SU-DHL-6 (cell line): ENCODE measurements around the gene SCD5.

Source experiments
- H2AFZ ChIP-seq: fragments of 200-600 bp; sonication (generic); 2 replicates; pipeline ENCODE4 v1.6.1; 2014; ENCODE audit warnings: low read depth, mild to moderate bottlenecking, moderate library complexity, mixed read lengths, antibody characterized with exemption, low read length; ENCODE audit not compliant: severe bottlenecking
- H3F3A ChIP-seq: fragments of 200-600 bp; shearing (Covaris generic); 2 replicates; pipeline ENCODE4 v1.6.0; 2016; ENCODE audit warnings: antibody characterized with exemption, mild to moderate bottlenecking; ENCODE audit not compliant: insufficient read depth
- H3K27ac ChIP-seq: fragments of 200-600 bp; sonication (generic); 2 replicates; pipeline ENCODE4 v1.5.1; 2016; ENCODE audit warnings: low read depth, mild to moderate bottlenecking, low read length, moderate library complexity, mixed read lengths
- H3K27me3 ChIP-seq: fragments of 200-600 bp; sonication (generic), shearing (Covaris generic); 2 replicates; pipeline ENCODE4 v1.6.0; 2014; ENCODE audit warnings: mild to moderate bottlenecking, low read length
- H3K36me3 ChIP-seq: fragments of 200-600 bp; sonication (generic); 2 replicates; pipeline ENCODE4 v1.6.1; 2014; ENCODE audit warnings: mild to moderate bottlenecking, low read length, mixed read lengths
- H3K4me2 ChIP-seq: fragments of 300-600, 200-600 bp; shearing (Covaris generic), sonication (generic); 2 replicates; pipeline ENCODE4 v1.6.0; 2014; ENCODE audit warnings: low read length, low read depth, mild to moderate bottlenecking; ENCODE audit not compliant: poor library complexity, severe bottlenecking
- H3K4me3 ChIP-seq: fragments of 200-600 bp; sonication (generic); 2 replicates; pipeline ENCODE4 v1.5.1; 2014; ENCODE audit warnings: antibody characterized with exemption, low read length, mild to moderate bottlenecking, mixed read lengths; ENCODE audit not compliant: insufficient read depth, poor library complexity, severe bottlenecking
- H3K79me2 ChIP-seq: fragments of 200-600 bp; sonication (generic); 2 replicates; pipeline ENCODE4 v1.6.1; 2014; ENCODE audit warnings: mild to moderate bottlenecking, low read length, moderate library complexity; ENCODE audit not compliant: insufficient read depth
- H3K9ac ChIP-seq: fragments of 200-600 bp; sonication (generic); 2 replicates; pipeline ENCODE4 v1.7.0; 2014; ENCODE audit warnings: mild to moderate bottlenecking, low read length
- H3K9me2 ChIP-seq: fragments of 200-600 bp; sonication (generic); replicated peaks from 2 replicates; pipeline ENCODE4 v1.6.1; 2014; ENCODE audit warnings: low read length; ENCODE audit not compliant: insufficient read depth
- H3K9me3 ChIP-seq: fragments of 200-600 bp; sonication (generic); 2 replicates; pipeline ENCODE4 v1.6.1; 2014; ENCODE audit warnings: low read length, mixed read lengths; ENCODE audit not compliant: insufficient read depth
- H4K20me1 ChIP-seq: fragments of 200-600 bp; sonication (generic); 2 replicates; pipeline ENCODE4 v1.6.1; 2014; ENCODE audit warnings: low read depth, mild to moderate bottlenecking, antibody characterized with exemption, low read length, moderate library complexity, mixed read lengths
- CTCF ChIP-seq: fragments of 200-600 bp; sonication (generic); IDR thresholded peaks from one replicate; pipeline ENCODE4 v1.5.1; 2017; ENCODE audit warnings: antibody characterized with exemption, mild to moderate bottlenecking, low read length, moderate library complexity; ENCODE audit not compliant: insufficient read depth, poor library complexity, severe bottlenecking
- EZH2phosphoT487 ChIP-seq: fragments of 200-600 bp; sonication (generic), shearing (Covaris generic); conservative IDR thresholded peaks from 2 replicates; pipeline ENCODE4 v1.6.1; 2018; ENCODE audit warnings: mild to moderate bottlenecking, antibody characterized with exemption, low read length, moderate library complexity, mixed read lengths

SCD5 gene

GRCh38 chr4:82809619-82810018, 11.0 kb upstream of the SCD5 start:
- no peak overlapping the region for H3K4me3 ChIP-seq
- no peaks in the 10 kb centered on the region for H3F3A ChIP-seq
- no peaks in the 10 kb centered on the region for H3K27me3 ChIP-seq
- H3K4me2 ChIP-seq, result no peak overlapping the region
- H3K79me2 ChIP-seq, result no peaks in the 10 kb centered on the region
- no peak overlapping the region for H2AFZ ChIP-seq
- H3K9me2 ChIP-seq, result no peaks in the 10 kb centered on the region
- no peaks in the 10 kb centered on the region for H3K9me3 ChIP-seq
- H3K36me3 ChIP-seq, result no peaks in the 10 kb centered on the region
- H4K20me1 ChIP-seq, result no peaks in the 10 kb centered on the region
- no peak overlapping the region for H3K9ac ChIP-seq
- TF ChIP-seq EZH2phosphoT487 (no peak), CTCF (no peak)
- H3K27ac ChIP-seq, result no peak overlapping the region

GRCh38 chr4:82803746-82804145, 5.2 kb upstream of the SCD5 start:
- Histone ChIP-seq H3F3A (no peaks in the 10 kb centered on the region), H3K79me2 (no peaks in the 10 kb centered on the region), H4K20me1 (no peaks in the 10 kb centered on the region), H2AFZ (no peak overlapping the region), H3K36me3 (no peaks in the 10 kb centered on the region), H3K27ac (no peak overlapping the region), H3K27me3 (no peaks in the 10 kb centered on the region), H3K9me3 (no peaks in the 10 kb centered on the region), H3K9ac (no peak overlapping the region), H3K4me3 (no peak overlapping the region), H3K9me2 (no peaks in the 10 kb centered on the region), H3K4me2 (no peak overlapping the region)
- no peak for TF ChIP-seq CTCF
- no peak for TF ChIP-seq EZH2phosphoT487

- H4K20me1 ChIP-seq, result no peaks in the 10 kb centered on the region
- TF ChIP-seq EZH2phosphoT487 (no peak), CTCF (no peak)
- H3K4me3 ChIP-seq, result no peak overlapping the region
- no peak overlapping the region for H3K27ac ChIP-seq
- H3K36me3 ChIP-seq, result no peaks in the 10 kb centered on the region
- H3K79me2 ChIP-seq, result no peaks in the 10 kb centered on the region
- H3K4me2 ChIP-seq, result no peak overlapping the region
- H3F3A ChIP-seq, result no peaks in the 10 kb centered on the region
- H3K9me3 ChIP-seq, result no peaks in the 10 kb centered on the region
- no peak overlapping the region for H3K9ac ChIP-seq
- no peak overlapping the region for H2AFZ ChIP-seq
- H3K9me2 ChIP-seq, result no peaks in the 10 kb centered on the region
- no peaks in the 10 kb centered on the region for H3K27me3 ChIP-seq
Observed at GRCh38 chr4:82802911-82803310, 4.3 kb upstream of the SCD5 start.
